Caco-2 (cell line): ENCODE data around the gene PLD4. TPM values are rescaled to one million over a fixed set of nuclear protein-coding genes. Genes with fewer than 3 reads are reported as not detected.

ENCODE experiments used
- BruUV-seq: library from RNA; stranded (reverse); fragments of 400-500 nt; replicated peaks from 2 replicates; lab custom pipeline; 2021; lab: Mats Ljungman, UMichigan
- CTCF ChIA-PET: fragments of 300-600 bp; sonication (Branson Sonifier 250); formaldehyde crosslinking; loops from one replicate; lab custom pipeline; 2022; ENCODE audit warnings: antibody characterized with exemption; lab: Charles Lee
- POLR2A ChIA-PET: fragments of 300-600 bp; sonication (Branson Sonifier 250); formaldehyde crosslinking; loops from one replicate; lab custom pipeline; 2022; ENCODE audit warnings: antibody characterized with exemption; lab: Charles Lee
- DNase-seq, 2 experiments: peaks; one replicate each; pipeline versions ENCODE4 v3.0.0 to v3.0.0-alpha.2; 2020 to 2022
- H3K27me3 ChIP-seq: replicated peaks from 2 replicates; pipeline ENCODE4 v1.6.0; 2011; ENCODE audit warnings: low read length; ENCODE audit not compliant: control insufficient read depth, insufficient read depth
- H3K36me3 ChIP-seq: 2 replicates; pipeline ENCODE4 v1.5.1; 2011; ENCODE audit warnings: low read length; ENCODE audit not compliant: control insufficient read depth, insufficient read depth
- H3K4me1 ChIP-seq: fragments of 250-450 bp; sonication (Bioruptor Pico); 2 replicates; pipeline ENCODE4 v1.5.1; 2020; ENCODE audit warnings: mild to moderate bottlenecking
- H3K4me3 ChIP-seq: 2 replicates; pipeline ENCODE4 v1.5.1; 2011; ENCODE audit warnings: low read depth, mild to moderate bottlenecking, control low read depth, low read length
- H3K9me3 ChIP-seq: fragments of 250-450 bp; sonication (Bioruptor Pico); 2 replicates; pipeline ENCODE4 v1.5.1; 2020; ENCODE audit warnings: mild to moderate bottlenecking, moderate library complexity
- H3K27ac Mint-ChIP-seq: one replicate; pipeline ENCODE4 v1.8.0; 2022; ENCODE audit warnings: mixed read lengths; ENCODE audit not compliant: unreplicated experiment
- H3K27me3 Mint-ChIP-seq: one replicate; pipeline ENCODE4 v1.8.0; 2022; ENCODE audit warnings: mixed read lengths; ENCODE audit not compliant: insufficient read depth, unreplicated experiment
- H3K36me3 Mint-ChIP-seq: one replicate; pipeline ENCODE4 v1.8.0; 2022; ENCODE audit warnings: mild to moderate bottlenecking, mixed read lengths; ENCODE audit not compliant: insufficient read depth, unreplicated experiment
- H3K4me1 Mint-ChIP-seq: one replicate; pipeline ENCODE4 v1.8.0; 2022; ENCODE audit warnings: low read depth, mixed read lengths; ENCODE audit not compliant: unreplicated experiment
- H3K4me3 Mint-ChIP-seq: one replicate; pipeline ENCODE4 v1.8.0; 2022; ENCODE audit warnings: mild to moderate bottlenecking, moderate library complexity, mixed read lengths; ENCODE audit not compliant: unreplicated experiment
- H3K9me3 Mint-ChIP-seq: one replicate; pipeline ENCODE4 v1.8.0; 2022; ENCODE audit warnings: mixed read lengths; ENCODE audit not compliant: unreplicated experiment
- CTCF ChIP-seq, 2 experiments: fragments of 200-600 bp in 1 of 2; IDR thresholded peaks; 1 replicate in 1 of 2; 2 replicates in 1 of 2; pipeline versions ENCODE4 v1.5.1 to v1.8.0; 2011 to 2022; ENCODE audit warnings: antibody characterized with exemption in 1 of 2, control low read depth in 1 of 2, inconsistent platforms in 1 of 2, low read depth in 1 of 2, low read length in 1 of 2, mild to moderate bottlenecking in 1 of 2, moderate library complexity in 1 of 2; ENCODE audit not compliant: insufficient read depth in 1 of 2, severe bottlenecking in 1 of 2, unreplicated experiment in 1 of 2
- intact Hi-C: fragments of 100-400 bp; cut with micrococcal nuclease; formaldehyde crosslinking; loops from one replicate; pipeline ENCODE4 v1.10.0; 2022; ENCODE audit not compliant: unreplicated experiment
- total RNA-seq: library from RNA; stranded (reverse); gene quantifications from 2 replicates; pipeline ENCODE4 v1.2.3, GENCODE V29; 2022

PLD4 gene
- total RNA-seq, 1 experiment from 2014 or later = not detected

DNA sequence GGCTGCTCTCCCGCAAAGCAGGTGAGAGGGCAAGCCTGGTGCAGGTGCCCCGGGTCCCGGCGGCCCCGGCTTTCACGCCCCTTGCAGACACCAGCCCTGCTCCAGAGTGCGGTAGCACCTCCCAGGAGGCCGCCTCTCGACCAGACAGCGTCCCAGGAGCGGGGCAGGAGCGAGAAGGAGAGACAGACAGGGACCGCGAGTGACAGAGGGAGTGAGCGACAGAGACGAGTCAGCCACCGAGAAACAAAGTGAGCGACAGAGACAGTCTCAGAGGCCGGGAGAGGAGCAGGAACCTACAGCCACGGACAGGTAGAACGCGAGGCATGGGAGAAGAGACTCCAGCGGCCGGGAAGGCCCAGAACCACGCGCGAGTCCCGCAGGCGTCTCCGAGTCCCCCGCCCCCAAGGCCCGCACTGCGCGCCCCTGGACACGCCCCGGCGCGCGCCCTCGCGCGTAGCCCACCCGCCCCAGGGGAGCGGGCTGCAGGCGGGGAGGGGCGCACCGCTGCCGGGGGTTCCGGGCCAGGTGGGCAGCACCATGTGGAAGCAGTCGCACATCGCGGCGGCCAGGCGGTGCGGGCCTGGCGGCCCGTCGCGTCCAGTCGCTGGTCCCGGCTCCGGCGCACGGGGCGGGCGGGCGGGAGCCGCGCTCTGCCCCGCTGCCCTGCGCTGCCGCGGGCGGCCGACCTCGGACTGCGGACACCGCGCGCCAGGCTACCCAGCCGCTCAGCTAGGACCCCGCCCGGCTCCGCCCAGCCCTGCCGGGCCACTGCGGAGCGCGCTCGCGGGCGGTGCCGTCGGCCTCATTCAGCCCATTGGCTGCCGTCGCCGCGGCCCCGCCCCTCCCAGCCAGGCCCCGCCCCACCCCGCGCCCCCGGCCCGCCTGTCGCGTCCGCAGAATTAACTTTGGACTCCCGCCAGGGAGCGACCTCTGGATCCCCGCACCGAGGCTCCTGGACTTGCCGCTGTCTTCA lies 53.3 kb downstream of the PLD4 start, which contains the start of gene AHNAK2:
Gene AHNAK2, minus strand, starts transcription at position 694 of the 973 bp plus-strand sequence. Its CDS starts 137 bp downstream, at position 557.
- peak in 1 of 2 experiments; percentile 2 for TF ChIP-seq CTCF (IDR thresholded peaks at IDR 0.05; ENCODE audit: insufficient read depth in 1 of 2, low read depth in 1 of 2, low read length in 1 of 2, severe bottlenecking in 1 of 2, unreplicated experiment in 1 of 2)
- Mint-ChIP-seq H3K4me1 (peaks cover 7% of the 10 kb centered on the region), H3K27me3 (peaks cover 2% of the 10 kb centered on the region), H3K4me3 (peak within 1 kb of the TSS; percentile 82), H3K9me3 (no peaks in the 10 kb centered on the region), H3K36me3 (no peaks in the 10 kb centered on the region), H3K27ac (no peak within 1 kb of the TSS)
- ChIA-PET POLR2A (interaction anchor here (0.6 to 1.0 kb wide), 3 partner anchors 9 to 43 kb away, joined by 4 to 12 read pairs (median 4); partner anchors contain the start of gene CDCA4), CTCF (interaction anchor here (0.6 to 1.0 kb wide), 2 partner anchors 58 to 68 kb away, joined by 3 to 6 read pairs; no protein-coding TSS in a partner anchor)
- H3K4me3 ChIP-seq = peak within 1 kb of the TSS; percentile 44
- H3K36me3 ChIP-seq = no peaks in the 10 kb centered on the region
- no peaks in the 10 kb centered on the region for H3K27me3 ChIP-seq
- no peaks in the 10 kb centered on the region for H3K9me3 ChIP-seq
- peak; percentile 88 to 93 for DNase-seq
- intact Hi-C loops = loop anchor here (2.0 to 5.0 kb wide), 2 partner anchors 109 to 509 kb away; partner anchors contain the start of gene CRIP1
- BruUV-seq = no TSS peak
- H3K4me1 ChIP-seq = peaks cover 13% of the 10 kb centered on the region

GRCh38 chr14:104978746-104979691 lies 54.3 kb downstream of the PLD4 start:
- Mint-ChIP-seq H3K9me3 (no peaks in the 10 kb centered on the region), H3K27me3 (peaks cover 2% of the 10 kb centered on the region), H3K4me1 (peaks cover 7% of the 10 kb centered on the region), H3K4me3 (peak overlapping the region; percentile 63), H3K27ac (no peak overlapping the region), H3K36me3 (no peaks in the 10 kb centered on the region)
- Histone ChIP-seq H3K4me3 (peak overlapping the region; percentile 34), H3K36me3 (no peaks in the 10 kb centered on the region), H3K4me1 (peaks cover 13% of the 10 kb centered on the region), H3K9me3 (no peaks in the 10 kb centered on the region), H3K27me3 (no peaks in the 10 kb centered on the region)
- POLR2A ChIA-PET = interaction anchor here (0.6 to 1.0 kb wide), 2 partner anchors 37 to 42 kb away, joined by 4 read pairs; partner anchors contain the start of gene CDCA4
- intact Hi-C loops = loop anchor here (5.0 kb wide), 1 partner anchor 508 kb away; the partner anchor contains the start of gene CRIP1
- peak in 1 of 2 experiments; percentile 24 for DNase-seq
- TF ChIP-seq CTCF (IDR thresholded peaks at IDR 0.05; ENCODE audit: insufficient read depth in 1 of 2, low read depth in 1 of 2, low read length in 1 of 2, severe bottlenecking in 1 of 2, unreplicated experiment in 1 of 2) = no peak
- CTCF ChIA-PET = interaction anchor here (1.0 kb wide), 1 partner anchor 67 kb away, joined by 6 read pairs; no protein-coding TSS in a partner anchor
- no TSS peak for BruUV-seq
